HUES6 (cell line): ENCODE results near the gene CYP2A7.
A peak's percentile ranks its signal among the peaks of the same experiment; 100 is the strongest.
"Not testable (repeated sequence)": the region's sequence is repeated elsewhere in the genome, so short reads cannot be mapped to it uniquely, and the experiment has no call there.

Experiments used
- H3K27ac ChIP-seq: 2 replicates; pipeline ENCODE4 v1.7.0; 2013; ENCODE audit warnings: low read depth, mild to moderate bottlenecking, low read length, inconsistent platforms
- H3K27me3 ChIP-seq: 2 replicates; pipeline ENCODE4 v1.6.1; 2013; ENCODE audit warnings: low read length; ENCODE audit not compliant: control insufficient read depth, insufficient read depth
- H3K36me3 ChIP-seq: 2 replicates; pipeline ENCODE4 v1.6.1; 2013; ENCODE audit warnings: low read length; ENCODE audit not compliant: control insufficient read depth, insufficient read depth
- H3K4me1 ChIP-seq: 2 replicates; pipeline ENCODE4 v1.6.1; 2013; ENCODE audit warnings: low read length; ENCODE audit not compliant: control insufficient read depth, insufficient read depth
- H3K4me3 ChIP-seq: 2 replicates; pipeline ENCODE4 v1.5.1; 2013; ENCODE audit warnings: low read depth, low read length
- H3K9ac ChIP-seq: one replicate; pipeline ENCODE4 v1.6.1; 2013; ENCODE audit warnings: mild to moderate bottlenecking, low read length
- H3K9me3 ChIP-seq: 2 replicates; pipeline ENCODE4 v1.6.1; 2013; ENCODE audit warnings: low read depth, low read length; ENCODE audit not compliant: control insufficient read depth, insufficient read depth

The CYP2A7 gene

DNA sequence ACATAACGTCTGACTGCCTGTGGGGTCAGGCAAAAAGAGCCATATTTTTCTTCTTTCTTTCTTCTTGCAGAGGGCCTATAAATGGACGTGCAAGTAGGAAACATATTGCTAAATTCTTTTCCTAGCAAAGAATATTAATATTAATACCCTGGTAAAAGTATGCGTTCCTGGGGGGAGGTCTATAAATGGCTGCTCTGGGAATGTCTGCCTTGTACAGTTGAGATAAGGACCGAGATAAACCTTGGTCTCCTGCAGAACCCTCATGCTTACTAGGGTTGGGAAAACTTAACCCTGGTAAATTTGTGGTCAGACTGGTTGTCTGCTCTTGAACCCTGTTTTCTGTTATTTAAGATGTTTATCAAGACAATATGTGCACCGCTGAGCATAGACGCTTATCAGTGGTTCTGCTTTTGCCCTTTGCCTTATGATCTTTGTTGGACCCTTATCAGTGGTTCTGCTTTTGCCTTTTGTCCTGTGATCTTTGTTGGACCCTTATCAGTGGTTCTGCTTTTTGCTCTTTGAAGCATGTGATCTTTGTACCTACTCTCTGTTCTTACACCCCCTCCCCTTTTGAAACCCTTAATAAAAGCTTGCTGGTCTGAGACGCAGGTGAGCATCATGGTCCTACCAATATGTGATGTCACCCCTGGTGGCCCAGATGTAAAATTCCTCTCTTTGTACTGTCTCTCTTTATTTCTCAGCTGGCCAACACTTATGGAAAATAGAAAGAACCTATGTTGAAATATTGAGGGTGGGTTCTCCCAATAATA is 37.7 kb upstream of the CYP2A7 start:
- peaks cover 15% of the 10 kb centered on the region; the same call in 1 of the 2 replicates for H3K4me1 ChIP-seq
- not testable (repeated sequence) for H3K9ac ChIP-seq, H3K27me3 ChIP-seq, H3K36me3 ChIP-seq, H3K4me3 ChIP-seq, H3K27ac ChIP-seq
- peaks cover 12% of the 10 kb centered on the region; the same call in 1 of the 2 replicates for H3K9me3 ChIP-seq

DNA sequence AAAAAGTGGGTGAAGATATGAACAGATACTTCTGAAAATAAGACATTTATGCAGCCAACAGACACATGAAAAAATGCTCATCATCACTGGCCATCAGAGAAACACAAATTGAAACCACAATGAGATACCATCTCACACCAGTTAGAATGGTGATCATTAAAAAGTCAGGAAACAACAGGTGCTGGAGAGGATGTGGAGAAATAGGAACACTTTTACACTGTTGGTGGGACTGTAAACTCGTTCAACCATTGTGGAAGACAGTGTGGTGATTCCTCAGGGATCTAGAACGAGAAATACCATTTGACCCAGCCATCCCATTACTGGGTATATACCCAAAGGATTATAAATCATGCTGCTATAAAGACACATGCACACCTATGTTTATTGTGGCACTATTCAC is 36.3 kb upstream of the CYP2A7 start:
- peaks cover 12% of the 10 kb centered on the region; the same call in 1 of the 2 replicates for H3K9me3 ChIP-seq
- not testable (repeated sequence) for H3K36me3 ChIP-seq

DNA sequence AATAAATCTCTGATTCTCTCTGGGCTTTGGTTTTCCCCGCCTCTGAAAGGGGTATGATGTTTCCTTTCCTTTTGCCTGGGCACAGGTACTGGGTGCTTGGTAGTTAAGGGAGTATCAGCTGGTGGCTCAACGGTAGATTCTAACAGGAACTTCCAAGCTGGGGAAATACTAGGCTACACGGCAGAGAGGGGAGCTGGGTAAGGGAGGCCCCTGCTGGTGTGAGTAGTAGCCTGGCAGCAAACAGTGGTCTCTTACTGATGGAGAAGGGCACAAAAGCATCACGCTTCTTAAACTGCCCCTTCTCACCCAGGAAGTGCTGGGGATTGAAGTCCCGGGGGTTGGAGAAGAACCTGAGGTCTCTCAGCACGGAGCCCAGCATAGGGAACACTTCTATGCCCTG is 26.9 kb upstream of the CYP2A7 start:
- peaks cover 8% of the 10 kb centered on the region; the same call in 1 of the 2 replicates for H3K4me1 ChIP-seq
- H3K4me3 ChIP-seq = no peak overlapping the region
- peaks cover 20% of the 10 kb centered on the region for H3K9me3 ChIP-seq
- H3K27ac ChIP-seq = no peak overlapping the region
- no peak overlapping the region for H3K9ac ChIP-seq
- no peaks in the 10 kb centered on the region for H3K36me3 ChIP-seq
- H3K27me3 ChIP-seq = peaks cover 4% of the 10 kb centered on the region; the same call in 1 of the 2 replicates

More for the DNA sequence above, 36.3 kb upstream of the CYP2A7 start:
- not testable (repeated sequence) for H3K27me3 ChIP-seq, H3K27ac ChIP-seq, H3K9ac ChIP-seq, H3K4me3 ChIP-seq
- peaks cover 15% of the 10 kb centered on the region; the same call in 1 of the 2 replicates for H3K4me1 ChIP-seq

DNA sequence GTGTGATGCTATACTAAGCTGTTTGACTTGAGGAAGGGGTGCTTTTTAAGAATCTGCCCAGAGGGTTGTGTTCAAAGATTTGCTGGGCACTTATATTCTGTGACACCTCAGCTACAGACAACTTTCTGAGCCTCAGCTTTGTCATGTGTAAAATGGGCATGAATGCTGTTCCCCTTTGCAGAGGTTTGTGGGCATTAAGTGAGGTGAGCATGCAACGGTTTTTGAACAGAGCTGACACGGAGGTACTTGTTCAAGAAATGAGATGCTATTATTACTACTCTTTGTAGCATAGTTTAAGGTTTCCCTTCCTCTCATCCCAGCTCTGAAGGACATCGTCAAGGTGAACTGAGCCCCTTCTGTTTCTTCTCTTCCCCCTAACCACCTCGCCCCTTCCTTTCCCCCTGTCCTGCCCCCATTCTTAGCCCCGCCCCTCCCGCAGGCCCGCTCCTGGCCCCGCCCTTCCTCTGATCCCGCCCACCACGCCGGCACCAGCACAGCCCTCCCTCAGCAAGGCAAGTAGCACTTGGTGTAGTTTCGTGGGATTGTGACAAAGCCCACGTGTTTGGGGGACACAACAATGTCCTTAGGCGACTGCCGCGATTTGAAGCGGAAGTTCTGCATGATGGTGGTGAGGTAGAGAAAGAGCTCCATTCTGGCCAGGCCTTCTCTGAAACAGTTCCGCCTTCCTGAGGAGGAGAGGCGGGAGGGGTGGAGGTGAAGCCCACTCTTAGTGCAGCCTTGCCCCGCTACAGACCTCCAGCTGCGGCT is 26.1 kb upstream of the CYP2A7 start:
- no peaks in the 10 kb centered on the region for H3K36me3 ChIP-seq
- H3K27me3 ChIP-seq = peaks cover 4% of the 10 kb centered on the region; the same call in 1 of the 2 replicates
- peak overlapping the region; percentile 44 for H3K4me3 ChIP-seq
- H3K27ac ChIP-seq = no peak overlapping the region
- peaks cover 20% of the 10 kb centered on the region for H3K9me3 ChIP-seq
- H3K9ac ChIP-seq = no peak overlapping the region
- peaks cover 8% of the 10 kb centered on the region; the same call in 1 of the 2 replicates for H3K4me1 ChIP-seq

DNA sequence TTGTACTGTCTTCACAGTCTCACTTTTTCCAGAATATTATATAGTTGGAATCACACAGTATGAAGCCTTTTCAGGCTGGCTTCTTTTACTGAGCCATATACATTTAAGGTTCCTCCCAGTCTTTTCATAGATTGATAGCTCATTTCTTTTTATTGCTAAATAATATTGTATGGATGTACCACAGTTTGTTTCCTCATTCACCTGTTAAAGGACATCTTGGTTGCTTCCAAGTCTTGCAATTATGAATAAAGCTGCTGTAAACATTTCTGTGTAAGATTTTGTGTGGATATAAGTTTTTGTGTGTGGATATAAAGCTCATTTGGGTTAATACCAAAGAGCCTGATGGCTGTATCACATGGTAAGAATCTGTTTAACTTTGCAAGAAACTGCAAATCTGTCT is 24.5 kb upstream of the CYP2A7 start:
- peaks cover 8% of the 10 kb centered on the region; the same call in 1 of the 2 replicates for H3K4me1 ChIP-seq
- H3K9ac ChIP-seq = no peak overlapping the region
- peaks cover 4% of the 10 kb centered on the region; the same call in 1 of the 2 replicates for H3K27me3 ChIP-seq
- no peak overlapping the region for H3K4me3 ChIP-seq
- H3K27ac ChIP-seq = no peak overlapping the region
- H3K36me3 ChIP-seq = no peaks in the 10 kb centered on the region
- H3K9me3 ChIP-seq = peaks cover 4% of the 10 kb centered on the region

DNA sequence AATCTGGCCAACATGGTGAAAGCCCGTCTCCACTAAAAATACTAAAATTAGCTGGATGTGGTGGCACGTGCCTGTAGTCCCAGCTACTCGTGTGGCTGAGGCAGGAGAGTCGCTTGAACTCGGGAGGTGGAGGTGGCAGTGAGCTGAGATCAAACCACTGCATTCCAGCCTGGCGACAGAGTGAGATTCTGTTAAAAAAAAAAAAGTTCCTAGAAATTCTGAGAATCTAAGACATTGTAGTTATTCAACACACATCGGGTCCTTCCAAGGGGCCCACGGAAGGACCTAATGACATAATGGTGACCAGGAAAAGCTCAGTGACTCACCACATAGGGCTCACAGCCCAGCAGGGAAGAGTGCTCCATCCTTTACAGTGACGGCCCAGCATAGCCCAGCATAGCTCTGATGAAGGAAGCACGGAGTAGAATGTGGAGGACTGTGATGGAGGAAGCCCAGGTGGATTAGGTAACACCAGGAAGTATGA is 22.7 kb upstream of the CYP2A7 start:
- not testable (repeated sequence) for H3K27ac ChIP-seq, H3K27me3 ChIP-seq, H3K9me3 ChIP-seq, H3K4me1 ChIP-seq, H3K9ac ChIP-seq, H3K4me3 ChIP-seq, H3K36me3 ChIP-seq

DNA sequence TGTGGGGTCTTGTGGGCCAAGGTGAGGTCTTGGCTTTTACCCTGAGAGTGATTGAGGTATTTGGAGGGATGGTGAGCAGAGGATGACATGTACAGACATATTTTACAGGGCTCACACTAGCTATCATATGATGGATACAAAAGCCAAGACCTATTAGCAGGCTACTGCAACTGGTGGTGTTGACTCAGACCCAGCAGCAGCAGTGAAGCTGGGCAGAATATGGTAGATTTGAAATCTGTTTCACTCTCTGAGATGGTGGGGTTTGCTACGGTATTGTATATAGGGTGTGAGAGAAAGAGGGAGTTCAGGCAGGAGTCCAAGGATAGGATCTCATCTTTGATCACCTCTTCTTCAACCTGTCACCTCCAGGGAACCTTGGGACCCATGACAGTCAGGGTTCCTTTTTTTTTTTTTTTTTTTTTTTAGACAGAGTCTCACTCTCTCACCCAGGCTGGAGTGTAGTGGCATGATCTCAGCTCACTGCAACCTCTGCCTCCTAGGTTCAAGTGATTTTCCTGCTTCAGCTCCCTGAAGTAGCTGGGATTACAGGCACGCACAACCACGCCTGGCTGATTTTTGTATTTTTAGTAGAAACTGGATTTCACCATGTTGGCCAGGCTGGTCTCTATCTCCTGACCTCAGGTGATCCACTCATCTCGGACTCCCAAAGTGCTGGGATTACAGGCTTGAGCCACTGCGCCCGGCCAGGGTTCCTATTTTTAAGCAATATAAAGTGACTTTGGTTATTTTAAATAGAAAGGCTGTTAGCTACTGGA is 20.1 kb upstream of the CYP2A7 start:
- H3K27ac ChIP-seq, H3K4me1 ChIP-seq, H3K4me3 ChIP-seq, H3K36me3 ChIP-seq, H3K9me3 ChIP-seq, H3K27me3 ChIP-seq, H3K9ac ChIP-seq: not testable (repeated sequence)

DNA sequence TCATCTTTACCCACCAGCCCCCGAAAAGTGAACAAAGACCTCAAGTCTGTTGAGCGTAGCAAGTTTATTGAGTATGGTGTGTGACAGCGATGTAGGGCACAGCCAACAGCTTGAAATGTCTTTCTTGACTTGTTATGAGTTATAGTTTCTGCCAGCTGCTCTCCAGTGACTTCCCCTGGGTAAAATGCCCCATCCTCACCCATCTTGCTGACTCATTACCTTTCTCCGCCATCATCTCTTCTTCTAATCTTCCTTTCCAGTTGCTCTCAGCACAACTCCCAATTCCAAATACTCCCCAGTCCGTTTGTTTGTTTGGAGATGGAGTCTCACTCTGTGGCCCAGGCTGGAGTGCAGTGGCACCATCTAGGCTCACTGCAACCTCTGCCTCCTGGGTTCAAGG is 18.5 kb upstream of the CYP2A7 start:
- not testable (repeated sequence) for H3K27ac ChIP-seq, H3K4me1 ChIP-seq, H3K4me3 ChIP-seq, H3K36me3 ChIP-seq, H3K9me3 ChIP-seq, H3K9ac ChIP-seq, H3K27me3 ChIP-seq

DNA sequence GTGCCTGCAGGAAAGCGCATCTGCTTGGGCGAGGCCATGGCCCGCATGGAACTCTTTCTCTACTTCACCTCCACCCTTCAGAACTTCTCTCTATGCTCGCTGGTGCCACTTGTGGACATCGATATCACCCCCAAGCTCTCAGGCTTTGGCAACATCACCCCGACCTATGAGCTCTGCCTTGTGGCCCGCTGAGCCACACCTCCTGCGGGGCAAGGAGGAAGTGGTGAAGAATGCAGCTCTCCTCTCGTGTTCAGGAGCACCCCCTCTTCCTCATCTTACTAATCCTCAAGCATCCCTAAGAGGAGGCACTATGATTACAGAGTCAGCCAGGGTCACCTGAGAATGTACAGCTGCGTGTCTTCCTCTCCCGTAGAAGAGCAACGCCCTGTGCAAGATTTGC is 17.9 kb upstream of the CYP2A7 start:
- H3K9ac ChIP-seq, H3K4me3 ChIP-seq, H3K27ac ChIP-seq, H3K9me3 ChIP-seq, H3K36me3 ChIP-seq, H3K4me1 ChIP-seq, H3K27me3 ChIP-seq: not testable (repeated sequence)

DNA sequence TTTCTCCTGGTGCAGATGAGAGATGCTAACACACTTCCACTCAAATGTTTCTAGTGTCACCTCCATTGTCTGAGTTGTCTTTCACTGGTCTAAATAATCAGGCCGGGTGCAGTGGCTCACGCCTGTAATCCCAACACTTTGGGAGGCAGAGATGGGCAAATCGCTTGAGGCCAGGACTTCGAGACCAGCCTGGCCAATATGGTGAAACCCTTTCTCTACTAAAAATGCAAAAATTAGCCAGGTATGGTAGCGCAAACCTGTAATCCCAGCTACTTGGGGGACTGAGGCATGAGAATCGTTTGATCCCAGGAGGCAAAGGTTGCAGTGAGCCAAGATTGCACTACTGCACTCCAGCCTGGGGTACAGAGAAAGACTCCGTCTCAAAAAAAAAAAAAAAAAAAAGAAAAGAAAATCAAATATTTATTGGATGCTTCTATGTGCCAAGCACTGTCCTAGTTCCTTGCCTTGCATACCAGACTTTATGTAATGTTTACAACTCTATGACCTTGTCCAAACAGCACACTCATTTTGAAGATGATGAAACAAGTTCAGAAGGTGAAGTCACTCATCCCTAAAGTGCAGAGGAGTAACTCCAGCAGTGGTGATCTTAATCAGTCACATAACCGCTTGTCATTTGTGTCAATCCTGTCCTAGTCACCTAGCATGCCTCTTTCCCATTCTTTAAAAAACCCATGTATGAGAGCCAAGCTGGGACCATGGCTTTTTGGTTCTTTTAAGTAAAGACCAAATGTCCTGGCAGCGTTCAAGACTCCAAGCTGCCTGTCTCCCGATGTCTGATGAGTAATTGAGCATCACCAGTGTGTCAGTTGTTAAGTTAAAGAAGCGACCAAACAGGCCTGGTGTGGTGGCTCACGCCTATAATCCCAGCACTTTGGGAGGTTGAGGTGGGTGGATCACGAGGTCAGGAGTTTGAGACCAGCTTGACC is 15.1 kb upstream of the CYP2A7 start:
- not testable (repeated sequence) for H3K36me3 ChIP-seq, H3K4me1 ChIP-seq, H3K27me3 ChIP-seq, H3K9me3 ChIP-seq, H3K4me3 ChIP-seq, H3K9ac ChIP-seq, H3K27ac ChIP-seq
